H1 (cell line): ENCODE data around the gene SMR3A. TPM values are rescaled to one million over a fixed set of nuclear protein-coding genes. Genes with fewer than 3 reads are reported as not detected.

Experiments used
- BCL11A ChIP-seq, 2 experiments: IDR thresholded peaks; one replicate each; pipeline ENCODE4 v1.6.1; 2011; ENCODE audit warnings: low read depth in 2 of 2, low read length in 2 of 2, mild to moderate bottlenecking in 2 of 2
- BRCA1 ChIP-seq: IDR thresholded peaks from 2 replicates; pipeline ENCODE4 v1.6.1; 2012; ENCODE audit warnings: low read depth, low read length, improper control_type of control experiment
- CEBPB ChIP-seq: IDR thresholded peaks from 2 replicates; pipeline ENCODE4 v1.6.1; 2012; ENCODE audit warnings: low read depth, low read length
- CHD7 ChIP-seq: fragments of 300-600 bp; sonication (generic); IDR thresholded peaks from 2 replicates; pipeline ENCODE4 v1.7.1; 2012; ENCODE audit warnings: low read length, moderate library complexity, mild to moderate bottlenecking, inconsistent platforms; ENCODE audit not compliant: insufficient replicate concordance
- E2F6 ChIP-seq: IDR thresholded peaks from 2 replicates; pipeline ENCODE4 v1.6.1; 2012; ENCODE audit warnings: inconsistent platforms
- GABPA ChIP-seq: IDR thresholded peaks from 2 replicates; pipeline ENCODE4 v1.6.1; 2011; ENCODE audit warnings: mild to moderate bottlenecking, low read length, moderate library complexity, borderline replicate concordance; ENCODE audit not compliant: insufficient read depth
- PHF8 ChIP-seq: fragments of 200-600 bp; sonication (generic); conservative IDR thresholded peaks from 2 replicates; pipeline ENCODE4 v1.7.1; 2012; ENCODE audit warnings: low read depth, mild to moderate bottlenecking, inconsistent platforms, low read length, moderate library complexity
- TCF12 ChIP-seq: IDR thresholded peaks from 2 replicates; pipeline ENCODE4 v1.6.1; 2011; ENCODE audit warnings: low read depth, mild to moderate bottlenecking, low read length
- USF2 ChIP-seq: IDR thresholded peaks from 2 replicates; pipeline ENCODE4 v1.6.1; 2011; ENCODE audit warnings: low read length, improper control_type of control experiment
- polyA plus RNA-seq, 7 experiments: library from polyadenylated mRNA; depleted of rRNA in 3 of 7; stranded (reverse) in 5 of 7; unstranded in 2 of 7; fragments of >200 nt in 5 of 7; fragments of 200-250 nt in 2 of 7; gene quantifications; 1 replicate in 5 of 7; 2 replicates in 1 of 7; 4 replicates in 1 of 7; pipeline versions ENCODE4 v1.2.1 to v1.2.3, GENCODE V29; 2011 to 2013; ENCODE audit warnings: missing spikeins in 2 of 7, mixed read lengths in 2 of 7
- total RNA-seq: library from RNA; stranded (reverse); fragmentation: NEBNext Ultra II Directional; extraction: Animal tissue kit (Norgen Biotek cat#: 25700); gene quantifications from 2 replicates; pipeline ENCODE4 v1.2.1, GENCODE V29; 2021

Gene SMR3A
- total and polyA plus RNA-seq, 2 of the 8 experiments (the other 6 are each of a cell fraction or from before 2014, with no cell fraction given) = not detected

- TF ChIP-seq CHD7 (no peak), BCL11A (IDR thresholded peaks at IDR 0.05; ENCODE audit: low read depth in 2 of 2, low read length in 2 of 2) (no peak), PHF8 (no peak), BRCA1 (no peak), E2F6 (no peak), USF2 (no peak), GABPA (no peak), TCF12 (no peak), CEBPB (no peak)
These were observed 31.7 kb downstream of the SMR3A start (continued) for GRCh38 chr4:70392057-70392776.
